SK-N-SH treated with all-trans-retinoic acid at 6 μM for 48 hours (cell line): Measurements from ENCODE around the gene BRI3BP.

Source experiments
- ATAC-seq: fragments of 200-7000 bp; cut with Tn5 transposase; 3 replicates; pipeline ENCODE4 v1.9.1; 2020; ENCODE audit warnings: mild to moderate bottlenecking, moderate library complexity
- ARNTL ChIP-seq: fragments of 450-650 bp; formaldehyde crosslinking; IDR thresholded peaks from 2 replicates; pipeline ENCODE4 v1.5.0; 2020; ENCODE audit warnings: low read depth, mild to moderate bottlenecking, moderate library complexity, borderline replicate concordance
- BACH2 ChIP-seq: fragments of 250-450 bp; sonication (Bioruptor Pico); IDR thresholded peaks from 2 replicates; pipeline ENCODE4 v1.9.0; 2021; ENCODE audit warnings: mild to moderate bottlenecking, borderline replicate concordance
- CREB5 ChIP-seq: fragments of 250-450 bp; sonication (Bioruptor Pico); IDR thresholded peaks from 2 replicates; pipeline ENCODE4 v1.5.1; 2020; ENCODE audit warnings: low read depth, mild to moderate bottlenecking, moderate library complexity
- CSDC2 ChIP-seq: fragments of 250-450 bp; sonication (Bioruptor Pico); IDR thresholded peaks from 2 replicates; pipeline ENCODE4 v1.5.0; 2020; ENCODE audit warnings: mild to moderate bottlenecking, moderate library complexity
- CSRNP3 ChIP-seq: fragments of 250-450 bp; sonication (Bioruptor Pico); IDR thresholded peaks from 2 replicates; pipeline ENCODE4 v1.5.1; 2021; ENCODE audit warnings: mild to moderate bottlenecking, moderate library complexity
- ESRRG ChIP-seq: fragments of 250-450 bp; sonication (Bioruptor Pico); IDR thresholded peaks from 2 replicates; pipeline ENCODE4 v1.6.1; 2021; ENCODE audit warnings: mild to moderate bottlenecking
- GLIS3 ChIP-seq: fragments of 250-450 bp; sonication (Bioruptor Pico); IDR thresholded peaks from 2 replicates; pipeline ENCODE4 v1.5.0; 2020; ENCODE audit warnings: mild to moderate bottlenecking, moderate library complexity
- ISL1 ChIP-seq: fragments of 250-450 bp; sonication (Bioruptor Pico); IDR thresholded peaks from 2 replicates; pipeline ENCODE4 v2.1.2; 2022; ENCODE audit warnings: mild to moderate bottlenecking, moderate library complexity
- OSR1 ChIP-seq: fragments of 250-450 bp; sonication (Bioruptor Pico); IDR thresholded peaks from 2 replicates; pipeline ENCODE4 v1.8.0; 2022; ENCODE audit warnings: moderate library complexity, mild to moderate bottlenecking, inconsistent platforms
- PATZ1 ChIP-seq: fragments of 250-450 bp; sonication (Bioruptor Pico); IDR thresholded peaks from 2 replicates; pipeline ENCODE4 v1.8.0; 2020; ENCODE audit warnings: mild to moderate bottlenecking, moderate library complexity, borderline replicate concordance
- POU6F1 ChIP-seq: fragments of 250-450 bp; sonication (Bioruptor Pico); IDR thresholded peaks from 2 replicates; pipeline ENCODE4 v1.8.0; 2021; ENCODE audit warnings: low read depth, mild to moderate bottlenecking, moderate library complexity, borderline replicate concordance
- PPARA ChIP-seq: fragments of 250-450 bp; sonication (Bioruptor Pico); IDR thresholded peaks from 2 replicates; pipeline ENCODE4 v1.5.0; 2020; ENCODE audit warnings: mild to moderate bottlenecking, borderline replicate concordance
- RARB ChIP-seq: fragments of 250-450 bp; sonication (Bioruptor Pico); IDR thresholded peaks from 2 replicates; pipeline ENCODE4 v1.8.0; 2021; ENCODE audit warnings: mild to moderate bottlenecking, moderate library complexity
- SNAI2 ChIP-seq: fragments of 250-450 bp; sonication (Bioruptor Pico); IDR thresholded peaks from 2 replicates; pipeline ENCODE4 v1.5.0; 2020; ENCODE audit warnings: mild to moderate bottlenecking, moderate library complexity
- TCF4 ChIP-seq: fragments of 250-450 bp; sonication (Bioruptor Pico); IDR thresholded peaks from 2 replicates; pipeline ENCODE4 v1.8.0; 2021; ENCODE audit warnings: mild to moderate bottlenecking, moderate library complexity, borderline replicate concordance
- TOX ChIP-seq: fragments of 250-450 bp; sonication (Bioruptor Pico); IDR thresholded peaks from 2 replicates; pipeline ENCODE4 v1.8.0; 2021; ENCODE audit warnings: mild to moderate bottlenecking, moderate library complexity, borderline replicate concordance
- TSHZ2 ChIP-seq: fragments of 250-450 bp; sonication (Bioruptor Pico); IDR thresholded peaks from 2 replicates; pipeline ENCODE4 v1.5.0; 2020; ENCODE audit warnings: mild to moderate bottlenecking, moderate library complexity
- ZC3H10 ChIP-seq: fragments of 250-450 bp; sonication (Bioruptor Pico); IDR thresholded peaks from 2 replicates; pipeline ENCODE4 v1.5.1; 2021; ENCODE audit warnings: mild to moderate bottlenecking, moderate library complexity
- ZFP3 ChIP-seq: fragments of 250-450 bp; sonication (Bioruptor Pico); IDR thresholded peaks from 2 replicates; pipeline ENCODE4 v1.5.0; 2020; ENCODE audit warnings: mild to moderate bottlenecking, moderate library complexity
- ZFP30 ChIP-seq: fragments of 450-650 bp; formaldehyde crosslinking; IDR thresholded peaks from 2 replicates; pipeline ENCODE4 v1.5.0; 2022; ENCODE audit warnings: mild to moderate bottlenecking, moderate library complexity
- ZNF565 ChIP-seq: fragments of 450-650 bp; formaldehyde crosslinking; conservative IDR thresholded peaks from 2 replicates; pipeline ENCODE4 v1.5.0; 2020; ENCODE audit warnings: low read depth, mild to moderate bottlenecking, moderate library complexity
- ZNF70 ChIP-seq: fragments of 450-650 bp; formaldehyde crosslinking; IDR thresholded peaks from 2 replicates; pipeline ENCODE4 v1.5.0; 2020; ENCODE audit warnings: mild to moderate bottlenecking, moderate library complexity
- ZNF8 ChIP-seq: fragments of 450-650 bp; formaldehyde crosslinking; IDR thresholded peaks from 2 replicates; pipeline ENCODE4 v1.5.0; 2020; ENCODE audit warnings: mild to moderate bottlenecking, moderate library complexity

The BRI3BP gene

GRCh38 chr12:124952801-124953200 is 40.6 kb upstream of the BRI3BP start:
- TF ChIP-seq GLIS3 (CRISPR knock-in tag) (no peak), TSHZ2 (CRISPR knock-in tag) (no peak), ZNF70 (CRISPR knock-in tag) (no peak), PPARA (CRISPR knock-in tag) (no peak), RARB (CRISPR knock-in tag) (no peak), CSDC2 (no peak), ZNF8 (CRISPR knock-in tag) (no peak), POU6F1 (CRISPR knock-in tag) (no peak), SNAI2 (CRISPR knock-in tag) (no peak), CSRNP3 (CRISPR knock-in tag) (no peak), BACH2 (CRISPR knock-in tag) (no peak), ZFP3 (no peak), TOX (CRISPR knock-in tag) (no peak)
- no peak for ATAC-seq

GRCh38 chr12:124953689-124954405 is 39.6 kb upstream of the BRI3BP start:
- no peak for ATAC-seq
- TF ChIP-seq ZFP30, result no peak
- no peak for TF ChIP-seq ZNF70 (CRISPR knock-in tag)

GRCh38 chr12:124954771-124955170 is 38.7 kb upstream of the BRI3BP start:
- TF ChIP-seq ZC3H10 (CRISPR knock-in tag) (no peak), CSDC2 (no peak)
- TF ChIP-seq, all 23 proteins: peak for 0
- no peak for ATAC-seq

GRCh38 chr12:124956571-124956970 is 36.9 kb upstream of the BRI3BP start:
- ATAC-seq, result no peak
- TF ChIP-seq ZNF565 (CRISPR knock-in tag) (no peak), TOX (CRISPR knock-in tag) (no peak), ZFP3 (no peak), ARNTL (no peak), CSDC2 (no peak), SNAI2 (CRISPR knock-in tag) (no peak), GLIS3 (CRISPR knock-in tag) (no peak), OSR1 (CRISPR knock-in tag) (no peak), ZNF8 (CRISPR knock-in tag) (no peak), CSRNP3 (CRISPR knock-in tag) (no peak), TCF4 (no peak), PPARA (CRISPR knock-in tag) (no peak), PATZ1 (CRISPR knock-in tag) (no peak), RARB (CRISPR knock-in tag) (no peak), ISL1 (CRISPR knock-in tag) (no peak), CREB5 (CRISPR knock-in tag) (no peak), ESRRG (CRISPR knock-in tag) (no peak)
